ENCODE results near the gene ACVR1. TPM values are rescaled to one million over a fixed set of nuclear protein-coding genes. Genes with fewer than 3 reads are reported as not detected.

Gene ACVR1
- total and polyA plus RNA-seq, 9 of the 15 experiments (the other 6 are each of a cell fraction or from before 2014, with no cell fraction given) = 3.8 to 14.3 (median 6.9) TPM

- no peak for TF ChIP-seq CREB5 (CRISPR knock-in tag; IDR thresholded peaks at IDR 0.05)
Observed at GRCh38 chr2:157848213-157848612, 27.9 kb downstream of the ACVR1 start (continued).

GRCh38 chr2:157845081-157845480 is 31.0 kb downstream of the ACVR1 start:
- FAIRE-seq (no peak), DNase-seq (ENCODE audit: extremely low read depth in 1 of 4, low spot score in 3 of 4) (no peak), ATAC-seq (no peak)
- in situ Hi-C loops (cut with MboI) = no loop called here
- Histone ChIP-seq H3K9me1 (ENCODE audit: control insufficient read depth, insufficient read depth, low read length) (no peaks in the 10 kb centered on the region), H3K27me3 (ENCODE audit: control insufficient read depth in 2 of 2, insufficient read depth in 2 of 2, low read length in 2 of 2) (no peaks in the 10 kb centered on the region), H3K9me3 (replicated peaks; ENCODE audit: control insufficient read depth, insufficient read depth, low read depth, low read length) (no peaks in the 10 kb centered on the region), H3K79me2 (ENCODE audit: control insufficient read depth, insufficient read depth, low read length) (no peaks in the 10 kb centered on the region), H3K9ac (ENCODE audit: insufficient read depth in 1 of 2, low read depth in 2 of 2, low read length in 2 of 2) (no peak overlapping the region), H2AFZ (ENCODE audit: low read depth, low read length) (no peak overlapping the region), H4K20me1 (replicated peaks; ENCODE audit: control insufficient read depth, insufficient read depth, low read length) (no peaks in the 10 kb centered on the region), H3K4me1 (replicated peaks in 1 of 2; ENCODE audit: control insufficient read depth in 2 of 2, insufficient read depth in 2 of 2, low read length in 2 of 2) (peaks cover 6 to 9% of the 10 kb centered on the region in 2 experiments; a peak in 4 of 5 replicates), H3K4me3 (no peak overlapping the region), H3K4me2 (ENCODE audit: insufficient read depth, low read length) (no peak overlapping the region), H3K27ac (ENCODE audit: extremely low read depth, low read depth, low read length) (no peak overlapping the region), H3K36me3 (ENCODE audit: control insufficient read depth, insufficient read depth, low read length) (no peaks in the 10 kb centered on the region)
- 87% methylated on average over 2 of the region's 2 CpGs for WGBS (ENCODE audit: insufficient coverage, low coverage, missing lambda C conversion rate)
- intact Hi-C loops (cut with micrococcal nuclease) = no loop called here
- TF ChIP-seq HNRNPL (IDR thresholded peaks at IDR 0.05; ENCODE audit: low read depth, low read length) (no peak), PKNOX1 (IDR thresholded peaks at IDR 0.05) (peak; percentile 41; the same call in 1 of the 2 replicates), E2F4 (CRISPR knock-in tag; IDR thresholded peaks at IDR 0.05; ENCODE audit: low read depth) (no peak), SIRT6 (IDR thresholded peaks at IDR 0.05; ENCODE audit: low read depth, low read length) (no peak), SMAD3 (CRISPR knock-in tag; conservative IDR thresholded peaks at IDR 0.05) (no peak)
- ChIA-PET POLR2A (interaction anchor here (1.0 to 1.9 kb wide), 2 partner anchors 8 to 10 kb away, joined by 3 to 12 read pairs; no protein-coding TSS in a partner anchor), CTCF (ENCODE audit: low intra/inter-chr PET ratio) (no interaction called here)
- BruUV-seq (replicated peaks) = no TSS peak

Measured in K562 (cell line).